DMS53 treated with DMSO at 0.1 percent for 48 hours (cell line): ENCODE results near the gene APMAP.
"Not testable (repeated sequence)": the region's sequence is repeated elsewhere in the genome, so short reads cannot be mapped to it uniquely, and the experiment has no call there.

Experiments used
- DNase-seq: peaks from one replicate; lab custom pipeline; 2025; ENCODE audit not compliant: unreplicated experiment; lab: John Stamatoyannopoulos, UW

The APMAP gene

DNA sequence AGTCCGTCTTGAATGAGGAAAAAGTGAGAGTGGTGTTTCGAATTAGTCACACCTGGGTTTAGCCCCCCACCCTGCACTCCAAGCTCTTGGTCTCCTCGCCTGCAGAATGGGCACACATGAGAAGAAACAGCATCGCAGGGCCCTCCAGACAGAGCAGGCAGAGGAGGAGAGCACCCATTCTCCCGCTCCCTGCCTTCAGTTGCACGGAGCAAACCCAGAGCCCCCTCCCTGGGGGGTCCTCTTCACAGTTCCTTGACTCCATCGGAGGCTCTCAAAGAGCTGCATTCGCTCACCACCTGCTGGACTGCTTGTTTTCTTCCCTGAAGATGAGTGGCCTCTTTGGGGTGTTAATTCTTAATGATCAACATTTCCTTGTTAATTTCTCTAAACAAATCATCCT is 38.4 kb downstream of the APMAP start:
- DNase-seq, result no peak

DNA sequence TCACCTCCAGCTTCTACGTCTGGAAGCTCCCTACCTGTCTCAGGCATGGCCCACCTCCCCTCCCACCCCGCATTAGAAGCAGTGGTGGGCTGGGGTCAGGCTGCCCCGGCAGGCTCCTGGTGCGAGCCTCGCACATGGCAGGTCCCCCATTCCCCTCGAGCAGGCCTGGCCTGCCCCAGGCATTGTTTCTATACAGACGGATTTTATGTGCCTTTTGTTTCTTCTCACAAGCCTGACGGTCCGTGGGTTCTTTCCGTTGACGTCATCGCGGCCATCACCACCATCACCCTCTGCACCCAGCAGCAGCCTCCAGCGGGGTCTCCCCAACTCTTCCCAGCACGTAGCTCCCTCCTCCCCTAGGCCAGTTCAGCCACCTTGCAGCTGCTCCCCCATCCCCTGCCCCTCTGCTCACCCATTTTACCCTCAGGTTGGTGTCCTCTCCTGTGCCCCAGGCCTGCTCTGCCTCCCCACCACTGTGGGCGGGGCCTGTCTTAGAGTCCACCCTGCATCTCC is 38.9 kb downstream of the APMAP start:
- DNase-seq, result no peak

DNA sequence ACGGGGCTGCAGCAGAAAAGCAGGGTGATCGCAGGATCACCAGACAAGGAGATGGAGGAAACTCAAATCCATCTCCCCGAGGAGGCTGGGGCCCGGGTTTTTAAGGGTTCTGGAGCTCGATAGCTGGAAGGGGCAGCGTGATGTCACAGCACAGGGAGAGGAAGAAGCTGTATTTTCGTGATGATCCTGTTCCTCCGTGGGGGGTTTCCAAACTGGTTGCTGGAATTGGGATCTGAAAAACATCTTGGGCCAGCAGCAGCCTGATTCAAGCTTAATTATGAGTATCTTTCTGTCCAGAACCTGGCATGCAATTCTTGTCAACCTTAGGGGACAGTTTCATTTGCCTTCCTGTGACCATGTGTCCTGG is 39.4 kb downstream of the APMAP start:
- DNase-seq, result no peak

DNA sequence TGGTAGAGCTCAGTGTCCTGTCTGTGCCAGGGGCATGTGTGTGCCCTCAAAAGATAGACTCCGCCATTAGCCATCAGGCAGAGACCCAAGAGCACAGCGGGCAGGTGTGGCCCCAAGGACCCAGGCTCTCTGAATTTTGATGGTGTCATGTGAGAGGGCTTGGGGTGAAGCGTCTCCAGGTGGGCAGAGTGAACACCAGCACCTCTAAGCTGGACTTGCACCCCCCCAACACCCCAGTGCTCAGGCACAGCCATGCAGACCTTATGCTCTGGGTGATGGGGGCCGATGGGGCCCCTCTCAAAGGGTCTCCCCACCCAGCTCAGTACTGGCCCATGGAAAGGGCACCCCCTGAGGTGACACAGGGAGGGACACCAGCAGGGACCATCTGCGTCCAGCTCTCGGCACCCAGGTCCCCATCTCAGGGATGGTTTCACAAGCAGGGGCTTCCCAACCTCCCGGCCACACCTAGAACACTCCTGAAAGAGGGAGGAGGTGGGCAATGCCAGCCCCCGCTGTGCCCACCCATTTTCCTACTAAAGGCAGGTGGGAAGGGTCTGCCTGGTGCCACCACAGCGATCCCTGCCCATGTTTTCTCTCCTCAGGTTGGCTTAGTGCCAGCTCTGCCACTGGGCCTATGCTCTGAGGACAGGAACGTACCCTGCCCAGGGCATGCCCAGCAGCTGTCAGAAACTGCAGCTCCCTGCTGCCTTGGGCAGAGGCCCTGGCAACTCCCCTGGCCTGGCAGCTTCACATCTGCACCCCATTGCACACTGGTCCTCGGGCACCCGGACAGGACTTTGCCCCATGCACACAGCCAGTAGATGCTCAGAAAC is 40.0 kb downstream of the APMAP start:
- DNase-seq, result no peak

DNA sequence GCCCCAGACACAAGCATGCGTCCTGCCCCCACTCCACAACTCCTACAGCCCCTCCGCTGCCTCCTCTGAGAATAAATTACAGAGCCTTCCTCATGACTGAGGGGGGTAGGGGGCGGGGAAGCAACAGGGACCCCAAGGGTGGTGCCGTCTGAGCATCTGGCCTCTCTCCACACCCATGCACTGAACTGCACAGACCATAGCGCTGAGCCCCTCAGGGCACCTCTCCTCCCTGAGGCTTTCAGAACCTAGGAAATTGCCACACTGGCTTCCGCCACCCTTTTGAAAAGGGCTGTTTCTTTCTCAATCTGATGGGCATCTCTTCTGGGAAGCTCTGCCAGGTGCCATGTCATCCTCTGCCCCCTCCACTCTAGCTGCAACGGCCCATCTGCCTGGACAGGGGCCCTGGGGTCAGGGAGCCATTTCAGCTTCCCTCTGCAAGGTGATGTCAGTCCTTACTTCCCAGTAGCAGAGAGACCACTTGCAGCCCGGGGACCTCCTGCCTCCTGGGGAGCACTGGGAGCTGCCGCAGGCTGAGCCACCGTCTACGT is 40.9 kb downstream of the APMAP start:
- DNase-seq, result no peak

DNA sequence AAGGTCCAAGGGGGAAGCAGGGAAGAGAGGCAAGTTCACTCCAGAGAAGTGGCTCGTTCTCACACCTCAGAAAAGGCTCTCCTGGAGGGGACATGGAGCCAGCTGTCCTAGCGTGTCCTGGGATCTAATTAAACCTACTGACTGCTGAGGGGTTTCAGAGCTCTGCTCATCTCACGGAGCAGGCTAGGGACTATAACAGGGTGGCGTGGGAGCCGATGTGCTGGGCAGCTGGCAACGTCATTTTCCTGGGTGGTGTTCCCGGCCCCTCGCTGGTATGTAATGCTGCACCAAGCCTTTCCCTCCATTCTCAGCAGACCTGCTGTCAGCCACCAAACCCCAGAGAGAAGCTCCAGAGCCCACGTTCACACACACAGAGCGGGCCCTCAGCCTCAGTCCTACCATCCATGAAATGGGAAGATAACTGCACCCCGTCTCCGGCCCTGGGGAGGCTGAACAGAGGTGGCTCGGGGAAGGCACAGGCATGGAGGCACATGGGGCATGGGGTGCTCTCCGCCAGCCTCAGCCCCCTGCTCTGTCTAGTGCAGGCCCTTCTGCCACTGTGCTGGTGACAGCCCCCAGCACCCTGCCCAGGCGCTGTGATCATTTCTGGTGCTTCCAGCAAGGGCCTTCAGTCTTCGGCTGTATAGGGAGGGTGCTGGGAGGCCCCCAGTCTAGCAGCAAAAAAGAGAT is 41.6 kb downstream of the APMAP start:
- DNase-seq, result no peak

DNA sequence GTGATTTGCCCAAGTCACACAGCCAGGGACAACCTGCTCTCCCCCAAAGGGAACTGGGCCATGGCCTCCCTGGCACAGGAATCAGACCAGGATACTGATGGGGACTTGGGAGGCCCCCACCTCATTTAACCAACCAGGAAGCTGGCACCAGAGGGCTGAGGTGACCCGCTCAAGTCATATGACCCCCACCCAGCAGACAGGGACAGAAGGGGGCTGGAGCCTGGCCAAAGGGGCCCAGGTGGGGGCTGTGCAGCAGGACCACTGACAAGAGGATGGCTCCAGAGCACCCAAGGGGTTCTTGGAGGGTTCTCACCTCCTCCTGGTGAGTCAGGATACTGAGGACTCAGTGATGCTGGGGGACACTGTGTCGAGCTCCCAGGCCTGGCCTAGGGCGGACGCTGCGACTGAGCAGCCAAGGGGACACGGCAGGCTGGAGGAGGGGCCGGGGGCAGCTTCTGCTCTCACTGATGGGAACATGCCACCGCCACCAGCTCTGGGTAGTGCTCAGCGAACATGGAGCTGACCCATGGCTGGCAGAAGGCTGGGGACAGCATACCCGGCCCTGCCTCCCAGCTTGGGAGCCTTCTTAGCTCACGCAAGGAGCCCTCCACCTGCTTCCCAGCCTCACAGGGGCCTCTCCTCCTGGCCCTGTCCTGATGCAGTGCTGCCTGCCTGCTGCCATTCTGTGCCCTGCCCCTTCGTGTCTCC is 42.3 kb downstream of the APMAP start:
- no peak for DNase-seq

DNA sequence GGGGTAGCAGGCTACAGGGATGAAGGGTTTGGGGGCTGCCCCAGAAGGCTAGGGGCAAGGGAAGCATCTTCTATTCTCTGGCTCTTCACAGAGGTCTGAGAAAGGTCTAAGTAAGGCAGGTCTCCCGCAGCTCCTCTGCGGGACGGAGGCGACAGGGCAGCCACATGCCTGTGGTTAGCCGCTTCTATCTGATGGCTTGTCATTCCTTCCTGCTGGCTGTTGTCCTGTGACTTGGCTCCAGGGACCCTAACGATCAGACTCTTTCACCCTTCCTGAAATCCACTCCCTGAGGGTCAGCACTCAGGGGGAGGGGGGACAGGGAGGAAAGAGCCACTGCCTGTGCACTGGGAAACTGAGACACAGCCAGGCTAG is 42.8 kb downstream of the APMAP start:
- DNase-seq, result no peak

DNA sequence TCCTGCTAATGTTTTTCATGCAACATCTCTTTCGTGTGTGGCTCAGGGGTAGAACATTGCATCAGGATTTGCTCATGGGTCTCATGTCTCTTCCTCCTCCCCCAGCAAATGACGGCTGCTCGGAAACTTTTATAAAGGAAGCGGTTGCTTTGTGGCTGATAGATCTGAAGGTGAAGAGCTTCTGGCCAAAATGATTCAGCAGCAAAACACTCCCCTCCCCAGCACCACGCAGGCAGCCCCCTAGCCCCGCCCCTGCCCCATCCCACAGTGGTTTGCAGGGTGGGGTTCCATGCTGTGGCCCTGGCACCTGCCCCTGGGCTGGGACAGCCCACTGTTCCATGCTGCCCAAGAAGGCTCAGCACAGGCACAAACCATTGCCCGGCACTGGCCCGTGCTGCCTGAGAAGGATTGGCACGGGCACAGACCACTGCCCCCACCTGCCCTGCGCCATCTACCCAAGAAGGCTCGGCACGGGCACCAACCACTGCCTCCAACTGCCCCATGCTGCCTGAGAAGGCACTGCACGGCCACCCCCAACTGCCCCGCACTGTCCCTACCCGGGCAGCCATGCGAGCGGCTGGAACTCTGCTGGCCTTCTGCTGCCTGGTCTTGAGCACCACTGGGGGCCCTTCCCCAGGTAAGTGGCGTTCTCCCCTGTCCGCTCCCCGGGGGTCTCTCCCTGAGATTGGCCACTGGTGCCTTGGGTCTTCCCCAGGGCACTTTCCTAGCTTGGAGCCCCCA is 43.4 kb downstream of the APMAP start, which contains the start of gene CST7:
TSS of gene CST7 (plus strand) at position 331 of the 741 bp plus-strand sequence. CDS start at position 568, 237 bp downstream.
- DNase-seq, result no peak

DNA sequence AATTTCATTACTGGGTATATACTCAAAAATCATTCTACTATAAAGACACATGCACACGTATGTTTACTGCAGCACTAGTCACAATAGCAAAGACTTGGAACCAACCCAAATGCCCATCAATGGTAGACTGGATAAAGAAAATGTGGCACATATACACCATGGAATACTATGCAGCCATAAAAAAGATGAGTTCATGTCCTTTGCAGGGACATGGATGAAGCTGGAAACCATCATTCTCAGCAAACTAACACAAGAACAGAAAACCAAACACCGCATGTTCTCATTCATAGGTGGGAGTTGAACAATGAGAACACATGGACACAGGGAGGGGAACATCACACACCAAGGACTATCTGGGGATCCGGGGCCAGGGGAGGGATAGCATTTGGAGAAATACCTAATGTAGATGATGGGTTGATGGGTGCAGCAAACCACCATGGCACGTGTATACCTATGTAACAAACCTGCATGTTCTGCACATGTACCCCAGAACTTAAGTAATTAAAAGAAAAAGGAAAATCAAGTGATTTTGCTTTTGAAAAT is 44.1 kb downstream of the APMAP start:
- DNase-seq, result not testable (repeated sequence)

DNA sequence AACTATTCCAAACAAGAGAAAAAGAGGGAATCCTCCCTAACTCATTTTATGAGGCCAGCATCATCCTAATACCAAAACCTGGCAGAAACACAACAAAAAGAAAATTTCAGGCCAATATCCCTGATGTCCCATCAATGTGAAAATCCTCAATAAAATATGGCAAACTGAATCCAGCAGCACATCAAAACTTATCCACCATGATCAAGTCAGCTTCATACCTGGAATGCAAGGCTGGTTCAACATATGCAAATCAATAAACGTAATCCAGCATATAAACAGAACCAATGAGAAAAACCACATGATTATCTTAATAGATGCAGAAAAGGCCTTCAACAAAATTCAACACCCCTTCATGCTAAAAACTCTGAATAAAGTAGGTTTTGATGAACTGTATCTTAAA is 46.2 kb downstream of the APMAP start:
- not testable (repeated sequence) for DNase-seq

DNA sequence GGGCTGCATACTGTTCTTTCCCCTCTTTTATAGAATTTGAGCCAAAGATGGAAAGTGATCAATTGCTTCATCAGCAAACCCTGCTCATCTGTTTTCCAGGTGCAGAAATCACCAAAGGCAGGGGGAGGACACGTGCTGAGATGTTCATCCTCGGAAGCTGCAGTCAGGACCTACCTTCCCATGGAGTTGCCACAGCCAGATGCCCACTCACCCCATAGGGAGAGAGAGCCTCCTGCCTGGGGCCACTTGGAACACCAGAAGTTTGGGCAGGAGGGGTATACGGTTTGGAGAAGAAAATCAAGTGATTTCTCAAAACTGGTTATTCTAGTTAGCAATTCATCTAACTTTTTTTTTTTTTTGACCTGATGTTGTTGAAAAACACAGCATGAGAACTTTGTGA is 48.8 kb downstream of the APMAP start:
- DNase-seq, result no peak

DNA sequence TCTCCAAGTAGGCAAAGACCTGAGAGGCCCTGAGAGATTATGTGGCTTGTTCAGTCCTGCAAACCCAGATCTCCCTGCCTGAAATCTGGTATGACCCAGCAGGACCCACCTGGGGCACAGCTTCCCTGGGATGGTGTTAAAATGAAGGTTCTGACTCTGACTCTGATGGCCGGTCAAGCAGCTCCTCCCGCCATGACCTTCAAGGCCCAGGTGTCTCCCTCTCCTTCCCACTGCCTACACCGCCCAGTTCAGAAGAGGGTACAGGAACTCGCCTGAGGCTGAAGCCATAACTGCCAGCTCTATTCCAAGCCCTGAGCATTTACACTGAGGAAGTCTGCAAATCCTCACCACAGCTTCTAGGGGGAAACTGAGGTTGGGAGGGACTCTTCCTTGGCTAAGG is 49.4 kb downstream of the APMAP start:
- DNase-seq, result no peak

DNA sequence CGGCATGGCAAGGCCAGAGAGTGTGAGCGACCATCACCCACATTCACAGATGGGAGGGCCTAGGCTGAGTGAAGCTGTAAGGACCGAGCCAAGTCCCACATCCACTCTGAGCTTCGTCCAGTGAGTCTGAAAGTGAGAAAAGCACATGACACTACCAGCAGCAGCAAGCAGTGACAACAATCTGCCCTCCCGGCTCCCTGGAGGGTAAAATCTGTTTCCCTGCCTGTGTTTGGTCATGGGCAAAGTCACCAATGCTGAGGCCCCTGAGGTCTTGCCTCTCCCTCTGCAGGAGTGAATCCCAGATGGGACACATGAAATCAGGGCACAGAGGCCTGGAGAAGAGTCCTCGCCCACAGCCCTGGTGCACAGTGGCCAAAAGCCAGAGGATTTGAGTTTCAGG is 49.9 kb downstream of the APMAP start:
- DNase-seq, result no peak

DNA sequence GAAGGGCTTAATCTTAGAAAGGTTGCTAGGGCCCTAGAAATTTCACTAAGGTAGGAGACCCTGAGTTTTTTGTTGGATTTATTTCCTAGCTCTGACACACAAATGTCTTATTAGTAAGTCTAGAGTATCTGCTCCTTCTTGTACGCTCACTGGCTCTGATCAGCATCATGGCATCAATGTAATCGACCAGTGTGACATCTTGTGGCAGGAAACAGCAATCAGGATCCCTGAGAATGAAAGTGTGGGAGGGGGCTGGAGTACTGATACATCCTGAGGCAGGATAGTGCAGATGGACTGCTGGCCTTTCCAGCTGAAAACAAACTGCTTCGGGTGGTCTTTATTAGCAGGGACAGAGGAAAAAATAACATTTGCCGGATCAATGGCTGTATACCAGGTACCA is 53.5 kb downstream of the APMAP start:
- no peak for DNase-seq

DNA sequence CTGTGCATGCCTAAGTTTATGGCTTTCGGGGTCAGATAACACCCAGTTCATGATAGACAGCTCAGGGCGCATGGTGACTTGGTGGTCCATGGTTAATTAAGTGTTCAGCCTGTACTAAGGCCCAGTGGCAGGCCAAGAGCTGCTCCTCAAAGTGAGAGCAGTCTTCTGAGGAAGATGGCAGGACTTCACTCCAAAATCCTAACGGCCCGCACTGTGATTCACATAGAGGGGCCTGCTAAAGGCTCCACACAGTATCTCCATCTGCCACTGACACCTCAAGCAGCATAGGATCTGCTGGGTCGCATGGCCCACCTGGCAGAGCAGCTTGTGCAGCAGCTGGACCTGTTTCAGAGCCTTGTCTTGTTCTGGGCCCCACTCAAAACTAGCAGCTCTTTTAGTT is 54.1 kb downstream of the APMAP start:
- DNase-seq, result no peak

DNA sequence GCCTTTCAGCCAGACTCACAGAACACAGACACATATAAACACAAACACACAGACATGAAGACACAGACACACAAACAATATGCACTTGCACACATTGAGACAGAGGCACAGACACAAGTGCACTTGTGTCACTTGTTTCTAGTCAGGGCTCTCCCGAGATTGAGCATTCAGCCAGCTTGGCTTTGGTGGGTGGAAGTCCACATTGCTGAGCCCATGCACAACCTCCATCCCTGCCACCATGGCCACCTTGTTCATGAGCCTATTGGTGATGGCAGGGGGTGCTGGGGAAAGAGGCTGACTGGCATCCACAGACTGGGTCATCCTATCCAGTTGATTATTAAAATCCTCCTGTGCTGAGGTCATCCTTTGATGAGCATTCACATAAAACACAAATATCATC is 55.0 kb downstream of the APMAP start:
- no peak for DNase-seq

DNA sequence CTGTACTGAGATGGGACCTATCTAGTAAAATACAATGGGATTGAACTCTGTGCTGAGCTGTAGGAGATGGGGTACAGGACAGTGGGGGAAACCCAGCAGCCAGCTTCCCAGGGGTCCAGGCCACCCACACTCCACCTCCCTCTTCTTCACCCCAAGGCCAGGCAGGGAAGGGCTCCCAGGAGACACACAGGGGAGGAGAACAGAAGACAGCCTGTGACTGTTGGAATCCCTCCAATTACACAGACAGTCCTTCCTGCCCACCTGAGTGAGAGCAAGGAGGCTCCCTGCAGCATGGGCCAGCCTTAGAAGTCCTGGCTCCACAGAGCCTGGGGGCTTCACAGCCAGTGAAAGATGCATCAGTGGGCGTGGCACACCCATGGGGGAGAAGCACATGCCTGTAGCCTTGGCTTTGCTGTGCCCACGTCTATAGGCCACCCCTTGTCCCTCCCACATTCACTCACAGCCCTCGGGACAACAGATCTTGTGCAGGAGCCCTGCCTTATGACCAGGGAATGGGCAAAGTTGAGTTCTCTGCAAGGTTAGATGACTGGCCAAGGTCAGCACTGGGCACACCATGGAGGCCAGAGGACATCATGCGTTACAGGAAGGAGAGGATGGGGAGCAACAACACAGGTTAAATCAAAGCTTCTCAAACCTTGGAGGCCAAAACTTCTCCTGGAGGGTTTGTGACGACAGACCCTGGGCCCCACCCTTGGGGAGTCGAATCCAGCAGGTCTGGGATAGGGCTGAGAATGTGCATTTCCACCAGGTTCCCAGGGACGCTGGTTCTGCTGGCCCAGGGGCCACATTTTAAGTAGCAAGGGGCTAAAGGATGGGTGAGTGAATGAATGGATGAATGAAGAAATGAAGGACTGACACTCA is 55.8 kb downstream of the APMAP start:
- no peak for DNase-seq

DNA sequence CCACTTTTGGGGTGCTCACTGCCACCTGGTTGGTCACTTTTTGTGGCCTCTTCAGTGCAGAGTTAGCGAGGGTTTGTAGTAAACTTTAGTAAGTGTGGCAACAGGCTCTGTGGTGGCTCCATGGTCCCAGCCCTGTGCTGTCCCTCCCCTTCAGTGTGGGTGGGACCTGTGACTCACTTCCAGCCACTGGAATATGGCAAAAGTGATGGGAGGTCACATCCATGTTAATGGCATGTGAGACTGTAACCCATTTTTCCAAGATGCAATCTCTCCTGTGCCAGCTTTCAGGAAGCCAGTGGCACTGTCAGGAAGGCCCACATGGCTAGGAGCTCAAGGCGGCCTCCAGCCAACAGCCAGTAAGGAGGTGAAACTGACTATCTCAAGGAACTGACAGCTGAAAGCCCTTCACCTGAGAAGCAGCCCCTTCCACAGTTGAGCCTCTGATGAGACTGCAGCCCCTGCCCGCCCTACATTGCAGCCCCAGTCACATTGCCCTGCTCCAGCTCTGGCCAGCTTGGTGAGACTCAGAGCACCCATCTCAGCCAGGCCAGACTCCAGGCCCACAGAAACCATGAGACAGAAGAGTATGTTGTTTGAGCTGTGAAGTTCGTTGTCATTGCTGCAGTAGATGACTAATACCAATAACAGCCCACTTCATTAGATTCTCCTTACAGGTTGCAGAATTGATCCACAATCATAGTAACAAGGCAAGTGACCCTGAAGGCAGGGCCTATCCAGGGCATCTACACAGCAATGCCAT is 56.6 kb downstream of the APMAP start:
- no peak for DNase-seq
